Ascending aorta (tissue), 2 donors: Measurements from ENCODE around the gene CDK11A. TPM values are rescaled to one million over a fixed set of nuclear protein-coding genes. Genes with fewer than 3 reads are reported as not detected.

Experiments used
- DNase-seq, 2 donors: peaks; one replicate each; pipeline ENCODE4 v3.0.0-alpha.2; 2019; ENCODE audit warnings: low spot score in 2 of 2
- H3K27ac ChIP-seq, 2 donors: fragments of 200-600 bp; sonication (generic); one replicate each; pipeline ENCODE4 v1.5.1; 2016 to 2017; ENCODE audit warnings: mild to moderate bottlenecking in 1 of 2
- H3K27me3 ChIP-seq: fragments of 200-600 bp; sonication (generic); one replicate; pipeline ENCODE4 v1.5.1; 2017
- H3K36me3 ChIP-seq, 2 donors: fragments of 200-600 bp; sonication (generic); one replicate each; pipeline ENCODE4 v1.5.1; 2016
- H3K4me1 ChIP-seq, 2 donors: fragments of 200-600 bp; sonication (generic); one replicate each; pipeline ENCODE4 v1.5.1; 2016 to 2017; ENCODE audit warnings: mild to moderate bottlenecking in 1 of 2
- H3K4me3 ChIP-seq, 2 donors: fragments of 200-600 bp; sonication (generic); one replicate each; pipeline ENCODE4 v1.5.1; 2016 to 2017; ENCODE audit warnings: mild to moderate bottlenecking in 1 of 2
- H3K9me3 ChIP-seq, 2 donors: fragments of 200-600 bp; sonication (generic); one replicate each; pipeline ENCODE4 v1.5.1; 2016
- CTCF ChIP-seq, 3 experiments: fragments of 200-600 bp in 2 of 3; fragments of 450-650 bp in 1 of 3; sonication (generic) in 2 of 3; IDR thresholded peaks; one replicate each; pipeline ENCODE4 v1.5.1; 2016 to 2019; ENCODE audit warnings: antibody characterized with exemption in 3 of 3, mild to moderate bottlenecking in 1 of 3, moderate library complexity in 1 of 3
- intact Hi-C: fragments of 100-400 bp; cut with DNase I; formaldehyde crosslinking; loops from one replicate; pipeline ENCODE4 v1.15.1; 2023
- total RNA-seq: library from RNA; depleted of rRNA; stranded (reverse); fragments of >200 nt; gene quantifications from one replicate; pipeline ENCODE4 v1.1.0, GENCODE V29; 2016

The CDK11A gene
- total RNA-seq, 1 donor from 2014 or later, result 150 TPM

- Histone ChIP-seq H3K36me3 (peaks cover 52 to 70% of the 10 kb centered on the region in 2 donors), H3K9me3 (peaks cover 0 to under 1% of the 10 kb centered on the region in 2 donors), H3K27me3 (no peaks in the 10 kb centered on the region), H3K27ac (no peak overlapping the region), H3K4me3 (no peak overlapping the region), H3K4me1 (no peaks in the 10 kb centered on the region)
- DNase-seq, result no peak
- intact Hi-C loops, result no loop called here
- TF ChIP-seq CTCF (IDR thresholded peaks at IDR 0.05), result no peak
Measured at GRCh38 chr1:1764876-1765470, 40.8 kb upstream of the CDK11A start.

- intact Hi-C loops, result no loop called here
- Histone ChIP-seq H3K27ac (no peak overlapping the region), H3K9me3 (no peaks in the 10 kb centered on the region), H3K27me3 (no peaks in the 10 kb centered on the region), H3K4me1 (no peaks in the 10 kb centered on the region), H3K36me3 (peaks cover 61 to 75% of the 10 kb centered on the region in 2 donors), H3K4me3 (no peak overlapping the region)
- no peak for DNase-seq
- TF ChIP-seq CTCF (IDR thresholded peaks at IDR 0.05), result peak in 1 of 3 experiments; percentile 12
Measured at GRCh38 chr1:1763657-1764621, 39.8 kb upstream of the CDK11A start.

GRCh38 chr1:1761504-1762376, 37.6 kb upstream of the CDK11A start:
- Histone ChIP-seq H3K27me3 (no peaks in the 10 kb centered on the region), H3K27ac (no peak overlapping the region), H3K36me3 (peaks cover 77 to 80% of the 10 kb centered on the region in 2 donors), H3K4me1 (no peaks in the 10 kb centered on the region), H3K4me3 (no peak overlapping the region), H3K9me3 (no peaks in the 10 kb centered on the region)
- intact Hi-C loops, result no loop called here
- DNase-seq, result no peak
- TF ChIP-seq CTCF (IDR thresholded peaks at IDR 0.05), result no peak

- Histone ChIP-seq H3K36me3 (peaks cover 87 to 90% of the 10 kb centered on the region in 2 donors), H3K27ac (no peak overlapping the region), H3K27me3 (no peaks in the 10 kb centered on the region), H3K4me3 (no peak overlapping the region), H3K4me1 (no peaks in the 10 kb centered on the region), H3K9me3 (no peaks in the 10 kb centered on the region)
- TF ChIP-seq CTCF (IDR thresholded peaks at IDR 0.05), result no peak
- intact Hi-C loops, result no loop called here
- no peak for DNase-seq
Measured at GRCh38 chr1:1760715-1761114, 36.6 kb upstream of the CDK11A start.

GRCh38 chr1:1760345-1760650, 36.1 kb upstream of the CDK11A start:
- DNase-seq, result no peak
- intact Hi-C loops, result no loop called here
- TF ChIP-seq CTCF (IDR thresholded peaks at IDR 0.05), result no peak
- no peaks in the 10 kb centered on the region for H3K4me1 ChIP-seq
- no peaks in the 10 kb centered on the region for H3K27me3 ChIP-seq
- no peak overlapping the region for H3K27ac ChIP-seq
- no peak overlapping the region for H3K4me3 ChIP-seq
- no peaks in the 10 kb centered on the region for H3K9me3 ChIP-seq
- H3K36me3 ChIP-seq, result peaks cover 91 to 94% of the 10 kb centered on the region in 2 donors
